A549 (cell line): ENCODE results near the gene STMN3.

Experiments used
- JUNB ChIP-seq: fragments of >200 bp; sonication (Bioruptor Twin); formaldehyde crosslinking; IDR thresholded peaks from 2 replicates; pipeline ENCODE4 v1.6.1; 2016
- POLR2A ChIP-seq: IDR thresholded peaks from 2 replicates; pipeline ENCODE4 v1.6.1; 2012; ENCODE audit warnings: mild to moderate bottlenecking, low read length
- RAD21 ChIP-seq, 2 experiments: fragments of >200 bp in 1 of 2; sonication (Bioruptor Twin) in 1 of 2; formaldehyde crosslinking in 1 of 2; IDR thresholded peaks in 1 of 2; conservative IDR thresholded peaks in 1 of 2; 2 replicates in 1 of 2; 3 replicates in 1 of 2; pipeline ENCODE4 v1.6.1; 2012 to 2018; ENCODE audit warnings: inconsistent platforms in 1 of 2
- SMC3 ChIP-seq: fragments of >200 bp; sonication (Bioruptor Twin); formaldehyde crosslinking; IDR thresholded peaks from 3 replicates; pipeline ENCODE4 v1.6.1; 2018; ENCODE audit warnings: inconsistent platforms
- SREBF2 ChIP-seq: fragments of 450-650 bp; IDR thresholded peaks from 2 replicates; pipeline ENCODE4 v1.6.1; 2014; ENCODE audit warnings: mild to moderate bottlenecking, moderate library complexity
- TF ChIP-seq, protein P1 (sequence below): fragments of >200 bp; sonication (Bioruptor Twin); formaldehyde crosslinking; IDR thresholded peaks from 3 replicates; pipeline ENCODE4 v1.5.1; 2016
- TF ChIP-seq, protein P2 (sequence below): fragments of 200-600 bp; sonication (generic); IDR thresholded peaks from 2 replicates; pipeline ENCODE4 v1.6.1; 2016; ENCODE audit warnings: antibody characterized with exemption, mild to moderate bottlenecking, moderate library complexity
- TF ChIP-seq, protein P3 (sequence below): fragments of 250-450 bp; sonication (Bioruptor Pico); IDR thresholded peaks from 2 replicates; pipeline ENCODE4 v1.5.0; 2021; ENCODE audit warnings: mild to moderate bottlenecking, moderate library complexity, borderline replicate concordance
- TF ChIP-seq, protein P4 (sequence below): IDR thresholded peaks from 2 replicates; pipeline ENCODE4 v1.6.1; 2012

DNA sequence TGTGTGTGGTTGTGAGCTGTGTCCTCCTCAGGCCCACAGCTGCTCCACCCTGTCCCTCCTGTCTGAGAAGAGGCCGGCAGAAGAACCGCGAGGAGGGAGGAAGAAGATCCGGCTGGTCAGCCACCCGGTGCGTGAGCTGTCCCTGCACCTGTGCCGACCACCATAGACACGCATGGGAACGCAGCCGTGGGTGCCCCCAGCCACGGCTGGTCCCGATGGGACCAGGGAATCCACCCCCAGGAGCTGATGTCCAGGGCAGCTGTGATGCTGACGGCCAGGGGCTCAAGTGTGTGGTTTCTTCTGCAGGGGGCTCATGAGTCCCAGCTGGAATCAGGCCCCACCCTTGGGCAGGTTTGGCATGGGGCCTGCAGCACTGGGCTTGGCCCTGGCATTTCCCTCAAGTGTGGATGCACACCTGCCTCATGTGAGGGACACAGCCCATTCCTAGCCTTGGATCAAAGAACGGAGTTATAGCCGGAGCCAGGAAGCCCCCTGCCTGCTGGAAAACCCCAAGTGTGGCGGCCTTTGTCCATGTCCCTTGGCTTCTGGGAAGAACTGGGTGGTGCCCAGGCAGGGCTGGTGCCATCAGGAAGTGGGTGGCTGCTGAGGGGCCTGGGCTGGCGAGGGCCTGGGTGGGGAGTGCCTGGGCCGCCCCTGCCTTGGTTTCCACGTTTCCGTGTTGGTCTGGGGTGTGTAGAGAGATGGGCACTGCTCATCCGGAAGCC lies 38.6 kb upstream of the STMN3 start:
- TF ChIP-seq, protein P1, sequence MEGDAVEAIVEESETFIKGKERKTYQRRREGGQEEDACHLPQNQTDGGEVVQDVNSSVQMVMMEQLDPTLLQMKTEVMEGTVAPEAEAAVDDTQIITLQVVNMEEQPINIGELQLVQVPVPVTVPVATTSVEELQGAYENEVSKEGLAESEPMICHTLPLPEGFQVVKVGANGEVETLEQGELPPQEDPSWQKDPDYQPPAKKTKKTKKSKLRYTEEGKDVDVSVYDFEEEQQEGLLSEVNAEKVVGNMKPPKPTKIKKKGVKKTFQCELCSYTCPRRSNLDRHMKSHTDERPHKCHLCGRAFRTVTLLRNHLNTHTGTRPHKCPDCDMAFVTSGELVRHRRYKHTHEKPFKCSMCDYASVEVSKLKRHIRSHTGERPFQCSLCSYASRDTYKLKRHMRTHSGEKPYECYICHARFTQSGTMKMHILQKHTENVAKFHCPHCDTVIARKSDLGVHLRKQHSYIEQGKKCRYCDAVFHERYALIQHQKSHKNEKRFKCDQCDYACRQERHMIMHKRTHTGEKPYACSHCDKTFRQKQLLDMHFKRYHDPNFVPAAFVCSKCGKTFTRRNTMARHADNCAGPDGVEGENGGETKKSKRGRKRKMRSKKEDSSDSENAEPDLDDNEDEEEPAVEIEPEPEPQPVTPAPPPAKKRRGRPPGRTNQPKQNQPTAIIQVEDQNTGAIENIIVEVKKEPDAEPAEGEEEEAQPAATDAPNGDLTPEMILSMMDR = no peak
- TF ChIP-seq, protein P2, sequence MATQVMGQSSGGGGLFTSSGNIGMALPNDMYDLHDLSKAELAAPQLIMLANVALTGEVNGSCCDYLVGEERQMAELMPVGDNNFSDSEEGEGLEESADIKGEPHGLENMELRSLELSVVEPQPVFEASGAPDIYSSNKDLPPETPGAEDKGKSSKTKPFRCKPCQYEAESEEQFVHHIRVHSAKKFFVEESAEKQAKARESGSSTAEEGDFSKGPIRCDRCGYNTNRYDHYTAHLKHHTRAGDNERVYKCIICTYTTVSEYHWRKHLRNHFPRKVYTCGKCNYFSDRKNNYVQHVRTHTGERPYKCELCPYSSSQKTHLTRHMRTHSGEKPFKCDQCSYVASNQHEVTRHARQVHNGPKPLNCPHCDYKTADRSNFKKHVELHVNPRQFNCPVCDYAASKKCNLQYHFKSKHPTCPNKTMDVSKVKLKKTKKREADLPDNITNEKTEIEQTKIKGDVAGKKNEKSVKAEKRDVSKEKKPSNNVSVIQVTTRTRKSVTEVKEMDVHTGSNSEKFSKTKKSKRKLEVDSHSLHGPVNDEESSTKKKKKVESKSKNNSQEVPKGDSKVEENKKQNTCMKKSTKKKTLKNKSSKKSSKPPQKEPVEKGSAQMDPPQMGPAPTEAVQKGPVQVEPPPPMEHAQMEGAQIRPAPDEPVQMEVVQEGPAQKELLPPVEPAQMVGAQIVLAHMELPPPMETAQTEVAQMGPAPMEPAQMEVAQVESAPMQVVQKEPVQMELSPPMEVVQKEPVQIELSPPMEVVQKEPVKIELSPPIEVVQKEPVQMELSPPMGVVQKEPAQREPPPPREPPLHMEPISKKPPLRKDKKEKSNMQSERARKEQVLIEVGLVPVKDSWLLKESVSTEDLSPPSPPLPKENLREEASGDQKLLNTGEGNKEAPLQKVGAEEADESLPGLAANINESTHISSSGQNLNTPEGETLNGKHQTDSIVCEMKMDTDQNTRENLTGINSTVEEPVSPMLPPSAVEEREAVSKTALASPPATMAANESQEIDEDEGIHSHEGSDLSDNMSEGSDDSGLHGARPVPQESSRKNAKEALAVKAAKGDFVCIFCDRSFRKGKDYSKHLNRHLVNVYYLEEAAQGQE = no peak
- TF ChIP-seq SREBF2 (no peak), JUNB (no peak), SMC3 (no peak), POLR2A (no peak), RAD21 (conservative IDR thresholded peaks at IDR 0.05 in 1 of 2, IDR thresholded peaks at IDR 0.05 in 1 of 2) (no peak)
- TF ChIP-seq, protein P3, sequence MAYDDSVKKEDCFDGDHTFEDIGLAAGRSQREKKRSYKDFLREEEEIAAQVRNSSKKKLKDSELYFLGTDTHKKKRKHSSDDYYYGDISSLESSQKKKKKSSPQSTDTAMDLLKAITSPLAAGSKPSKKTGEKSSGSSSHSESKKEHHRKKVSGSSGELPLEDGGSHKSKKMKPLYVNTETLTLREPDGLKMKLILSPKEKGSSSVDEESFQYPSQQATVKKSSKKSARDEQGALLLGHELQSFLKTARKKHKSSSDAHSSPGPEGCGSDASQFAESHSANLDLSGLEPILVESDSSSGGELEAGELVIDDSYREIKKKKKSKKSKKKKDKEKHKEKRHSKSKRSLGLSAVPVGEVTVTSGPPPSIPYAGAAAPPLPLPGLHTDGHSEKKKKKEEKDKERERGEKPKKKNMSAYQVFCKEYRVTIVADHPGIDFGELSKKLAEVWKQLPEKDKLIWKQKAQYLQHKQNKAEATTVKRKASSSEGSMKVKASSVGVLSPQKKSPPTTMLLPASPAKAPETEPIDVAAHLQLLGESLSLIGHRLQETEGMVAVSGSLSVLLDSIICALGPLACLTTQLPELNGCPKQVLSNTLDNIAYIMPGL (CRISPR knock-in tag) = no peak
- TF ChIP-seq, protein P4, sequence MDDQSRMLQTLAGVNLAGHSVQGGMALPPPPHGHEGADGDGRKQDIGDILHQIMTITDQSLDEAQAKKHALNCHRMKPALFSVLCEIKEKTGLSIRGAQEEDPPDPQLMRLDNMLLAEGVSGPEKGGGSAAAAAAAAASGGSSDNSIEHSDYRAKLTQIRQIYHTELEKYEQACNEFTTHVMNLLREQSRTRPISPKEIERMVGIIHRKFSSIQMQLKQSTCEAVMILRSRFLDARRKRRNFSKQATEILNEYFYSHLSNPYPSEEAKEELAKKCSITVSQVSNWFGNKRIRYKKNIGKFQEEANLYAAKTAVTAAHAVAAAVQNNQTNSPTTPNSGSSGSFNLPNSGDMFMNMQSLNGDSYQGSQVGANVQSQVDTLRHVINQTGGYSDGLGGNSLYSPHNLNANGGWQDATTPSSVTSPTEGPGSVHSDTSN = no peak
